HepG2 (cell line): ENCODE data around the gene PLCD4. TPM values are rescaled to one million over a fixed set of nuclear protein-coding genes. Genes with fewer than 3 reads are reported as not detected.

Source experiments
- ATAC-seq: fragments of 200-7000 bp; cut with Tn5 transposase; 3 replicates; pipeline ENCODE4 v1.9.1; 2020; ENCODE audit warnings: mild to moderate bottlenecking, moderate library complexity
- BruUV-seq: library from RNA; stranded (reverse); fragments of 400-500 nt; replicated peaks from 2 replicates; lab custom pipeline; 2021; lab: Mats Ljungman, UMichigan
- CTCF ChIA-PET: fragments of 300-600 bp; formaldehyde crosslinking; extraction: SDS; loops from one replicate; lab custom pipeline; 2021; ENCODE audit warnings: low total read pairs, inconsistent platforms, low intra/inter-chr PET ratio; lab: Yijun Ruan, JAX
- POLR2A ChIA-PET: fragments of 350-600 bp; sonication (Branson Sonifier 250); formaldehyde crosslinking; loops from one replicate; lab custom pipeline; 2020; ENCODE audit warnings: antibody characterized with exemption, inconsistent platforms; lab: Yijun Ruan, JAX
- DNase-seq: peaks from one replicate; pipeline ENCODE4 v3.0.0-alpha.2; 2015; ENCODE audit warnings: low spot score
- FAIRE-seq: peaks from 3 replicates; lab custom pipeline; 2011; peaks lifted over from hg19 to GRCh38; lab: Jason Lieb, UNC
- H2AFZ ChIP-seq: one replicate; pipeline ENCODE4 v1.6.1; 2011; ENCODE audit warnings: low read length, inconsistent platforms
- H3K27ac ChIP-seq: fragments of 300-600 bp; 3 replicates; pipeline ENCODE4 v1.8.0; 2011; ENCODE audit warnings: mixed run types, mild to moderate bottlenecking, mixed read lengths, low read length, inconsistent platforms; ENCODE audit not compliant: insufficient read depth; ENCODE audit errors: extremely low read length
- H3K27me3 ChIP-seq, 2 experiments: fragments of 200-600 bp in 1 of 2; 2 replicates in 1 of 2; 3 replicates in 1 of 2; pipeline versions ENCODE4 v1.6.0 to v1.8.0; 2011; ENCODE audit warnings: low read length in 2 of 2, mild to moderate bottlenecking in 2 of 2, moderate library complexity in 2 of 2, inconsistent platforms in 1 of 2; ENCODE audit not compliant: insufficient read depth in 2 of 2, control insufficient read depth in 1 of 2
- H3K36me3 ChIP-seq, 2 experiments: fragments of 200-600 bp in 1 of 2; replicated peaks in 1 of 2; 2 replicates in 1 of 2; 3 replicates in 1 of 2; pipeline versions ENCODE4 v1.5.1 to v1.8.0; 2011; ENCODE audit warnings: low read length in 2 of 2, inconsistent platforms in 1 of 2; ENCODE audit not compliant: insufficient read depth in 2 of 2, control insufficient read depth in 1 of 2
- H3K4me1 ChIP-seq: 2 replicates; pipeline ENCODE4 v1.5.1; 2012; ENCODE audit warnings: low read length, inconsistent platforms; ENCODE audit not compliant: insufficient read depth
- H3K4me2 ChIP-seq: 2 replicates; pipeline ENCODE4 v1.6.0; 2011; ENCODE audit warnings: low read depth, low read length, inconsistent platforms
- H3K4me3 ChIP-seq, 3 experiments: fragments of 200-600 bp in 1 of 3; sonication (generic), shearing (Covaris generic) in 1 of 3; replicated peaks in 1 of 3; 2 replicates each; pipeline ENCODE4 v1.5.1; 2011 to 2016; ENCODE audit warnings: low read length in 3 of 3, inconsistent platforms in 2 of 3, low read depth in 2 of 3, mild to moderate bottlenecking in 2 of 3, control low read depth in 1 of 3, mixed read lengths in 1 of 3; ENCODE audit not compliant: insufficient read depth in 1 of 3
- H3K79me2 ChIP-seq: one replicate; pipeline ENCODE4 v1.6.1; 2011; ENCODE audit warnings: low read length, inconsistent platforms; ENCODE audit not compliant: insufficient read depth
- H3K9ac ChIP-seq: 2 replicates; pipeline ENCODE4 v1.6.0; 2011; ENCODE audit warnings: mild to moderate bottlenecking, low read depth, low read length, inconsistent platforms; ENCODE audit not compliant: insufficient read depth
- H3K9me3 ChIP-seq: 2 replicates; pipeline ENCODE4 v1.5.1; 2012; ENCODE audit warnings: mild to moderate bottlenecking, low read length
- H4K20me1 ChIP-seq: 2 replicates; pipeline ENCODE4 v1.6.0; 2011; ENCODE audit warnings: inconsistent platforms, mild to moderate bottlenecking, low read length, moderate library complexity; ENCODE audit not compliant: insufficient read depth
- ARID2 ChIP-seq: sonication (generic); formaldehyde crosslinking; IDR thresholded peaks from 2 replicates; pipeline ENCODE4 v1.8.1; 2022; ENCODE audit warnings: mild to moderate bottlenecking, missing genetic modification reagents, borderline replicate concordance
- BCL3 ChIP-seq: sonication (generic); formaldehyde crosslinking; IDR thresholded peaks from 2 replicates; pipeline ENCODE4 v1.5.1; 2020; ENCODE audit warnings: mild to moderate bottlenecking, missing genetic modification reagents, moderate library complexity
- CBX2 ChIP-seq, 2 experiments: fragments of 200-600 bp in 1 of 2; sonication (generic); formaldehyde crosslinking in 1 of 2; IDR thresholded peaks; 2 replicates each; pipeline versions ENCODE4 v1.7.0 to v1.8.1; 2018 to 2022; ENCODE audit warnings: low read depth in 2 of 2, low read length in 1 of 2, mild to moderate bottlenecking in 1 of 2, missing genetic modification reagents in 1 of 2
- ZNF205 ChIP-seq: IDR thresholded peaks from 2 replicates; pipeline ENCODE4 v1.6.1; 2018; ENCODE audit warnings: missing biosample characterization, missing genetic modification reagents
- ZNF230 ChIP-seq: sonication (generic); formaldehyde crosslinking; IDR thresholded peaks from 2 replicates; pipeline ENCODE4 v1.4.0; 2020; ENCODE audit warnings: mild to moderate bottlenecking, missing genetic modification reagents
- ZNF431 ChIP-seq: sonication (generic); formaldehyde crosslinking; IDR thresholded peaks from 2 replicates; pipeline ENCODE4 v1.9.0; 2022; ENCODE audit warnings: missing genetic modification reagents, low read depth, mild to moderate bottlenecking, borderline replicate concordance
- ZNF543 ChIP-seq: sonication (generic); formaldehyde crosslinking; IDR thresholded peaks from 2 replicates; pipeline ENCODE4 v1.4.0; 2020; ENCODE audit warnings: mild to moderate bottlenecking, missing genetic modification reagents
- ZNF577 ChIP-seq: sonication (generic); formaldehyde crosslinking; IDR thresholded peaks from 2 replicates; pipeline ENCODE4 v1.4.0; 2020; ENCODE audit warnings: mild to moderate bottlenecking, low read depth, missing genetic modification reagents, borderline replicate concordance
- WGBS: methylation state at CpG from one replicate; pipeline ENCODE4 v1.1.6; 2017; ENCODE audit warnings: low lambda C conversion rate; 5-methylcytosine and 5-hydroxymethylcytosine counted together
- in situ Hi-C: cut with HindIII; loops from 2 replicates; pipeline ENCODE4 v1.10.0; 2017; ENCODE audit warnings: low pct_unique_long_range_greater_than_20kb; ENCODE audit not compliant: extremely low pct_ligation_motif_present
- intact Hi-C: fragments of 100-400 bp; cut with micrococcal nuclease; formaldehyde crosslinking; loops from one replicate; pipeline ENCODE4 v1.10.0; 2022; ENCODE audit not compliant: unreplicated experiment
- polyA plus RNA-seq, 8 experiments: library from polyadenylated mRNA; depleted of rRNA in 3 of 8; stranded (reverse) in 7 of 8; unstranded in 1 of 8; fragments of >200 nt; fragmentation: Illumina TruSeq in 4 of 8; extraction: Trizol in 4 of 8; gene quantifications; 2 replicates each; pipeline versions ENCODE4 v1.2.1 to v1.2.3, GENCODE V29; 2011 to 2016; ENCODE audit warnings: low read depth in 4 of 8, missing spikeins in 1 of 8, mixed read lengths in 1 of 8; ENCODE audit not compliant: insufficient read depth in 1 of 8
- total RNA-seq, 5 experiments: library from RNA; depleted of rRNA; stranded (reverse); fragments of >200 nt; fragmentation: Illumina TruSeq; extraction: Trizol; gene quantifications; 2 replicates each; pipeline ENCODE4 v1.2.3, GENCODE V29; 2016; ENCODE audit warnings: low read depth in 1 of 5
- TF ChIP-seq, protein P1 (sequence below): sonication (generic); formaldehyde crosslinking; IDR thresholded peaks from 2 replicates; pipeline ENCODE4 v1.4.0; 2020; ENCODE audit warnings: missing genetic modification reagents, borderline replicate concordance

The PLCD4 gene
- total and polyA plus RNA-seq, 2 of the 13 experiments (the other 11 are each of a cell fraction or from before 2014, with no cell fraction given): 0.26 TPM; not detected in 1

DNA sequence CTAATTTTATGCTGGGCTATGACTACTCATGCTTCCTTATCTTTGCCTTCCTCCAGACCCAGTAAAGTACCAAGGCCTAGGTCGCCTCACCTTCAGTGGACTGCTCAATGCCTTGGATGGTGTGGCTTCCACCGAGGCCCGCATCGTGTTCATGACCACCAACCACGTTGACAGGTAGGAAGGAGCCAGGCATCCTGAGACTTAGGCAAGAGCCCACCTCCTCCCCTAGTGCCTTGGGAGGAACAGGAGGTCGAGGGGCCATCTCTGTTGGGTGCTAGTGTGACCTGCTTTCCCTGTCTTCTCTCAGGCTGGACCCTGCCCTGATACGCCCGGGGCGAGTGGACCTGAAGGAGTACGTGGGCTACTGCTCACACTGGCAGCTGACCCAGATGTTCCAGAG is 55.1 kb downstream of the PLCD4 start:
- H3K4me1 ChIP-seq: peaks cover 21% of the 10 kb centered on the region
- H3K4me3 ChIP-seq: no peak overlapping the region
- intact Hi-C loops: no loop called here
- H3K36me3 ChIP-seq: peaks cover 31 to 59% of the 10 kb centered on the region in 2 experiments
- ChIA-PET CTCF (no interaction called here), POLR2A (interaction anchor here (1.7 kb wide), 1 partner anchor 9 kb away, joined by 6 read pairs; the partner anchor contains the start of genes RNF25 and STK36)
- in situ Hi-C loops: no loop called here
- TF ChIP-seq ZNF431 (CRISPR knock-in tag) (no peak), ARID2 (no peak), ZNF230 (CRISPR knock-in tag) (no peak), ZNF205 (CRISPR knock-in tag) (no peak), CBX2 (IDR thresholded peaks at IDR 0.05; ENCODE audit: low read depth, low read length) (no peak), CBX2 (CRISPR knock-in tag; IDR thresholded peaks at IDR 0.05; ENCODE audit: low read depth) (no peak), BCL3 (CRISPR knock-in tag) (no peak), ZNF543 (CRISPR knock-in tag) (no peak), ZNF577 (CRISPR knock-in tag) (no peak)
- TF ChIP-seq, protein P1, sequence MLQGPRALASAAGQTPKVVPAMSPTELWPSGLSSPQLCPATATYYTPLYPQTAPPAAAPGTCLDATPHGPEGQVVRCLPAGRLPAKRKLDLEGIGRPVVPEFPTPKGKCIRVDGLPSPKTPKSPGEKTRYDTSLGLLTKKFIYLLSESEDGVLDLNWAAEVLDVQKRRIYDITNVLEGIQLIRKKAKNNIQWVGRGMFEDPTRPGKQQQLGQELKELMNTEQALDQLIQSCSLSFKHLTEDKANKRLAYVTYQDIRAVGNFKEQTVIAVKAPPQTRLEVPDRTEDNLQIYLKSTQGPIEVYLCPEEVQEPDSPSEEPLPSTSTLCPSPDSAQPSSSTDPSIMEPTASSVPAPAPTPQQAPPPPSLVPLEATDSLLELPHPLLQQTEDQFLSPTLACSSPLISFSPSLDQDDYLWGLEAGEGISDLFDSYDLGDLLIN (CRISPR knock-in tag): no peak
- BruUV-seq: no TSS peak
- FAIRE-seq (no peak), DNase-seq (no peak), ATAC-seq (no peak)
- 89% methylated on average over 10 of the region's 10 CpGs for WGBS
- no peak overlapping the region for H2AFZ ChIP-seq
- no peaks in the 10 kb centered on the region for H4K20me1 ChIP-seq
- peaks cover 19% of the 10 kb centered on the region for H3K79me2 ChIP-seq
- H3K27me3 ChIP-seq: no peaks in the 10 kb centered on the region; a peak in 1 of 5 replicates
- no peaks in the 10 kb centered on the region for H3K9me3 ChIP-seq
- no peak overlapping the region for H3K27ac ChIP-seq
- no peak overlapping the region for H3K4me2 ChIP-seq
- no peak overlapping the region for H3K9ac ChIP-seq
